IPS DF 6.9 (cell line): ENCODE measurements around the gene CPT1B.
"Not testable (repeated sequence)": the region's sequence is repeated elsewhere in the genome, so short reads cannot be mapped to it uniquely, and the experiment has no call there.

Experiments used
- DNase-seq: peaks from one replicate; pipeline ENCODE4 v3.0.0-alpha.2; 2013; ENCODE audit warnings: low read depth, low spot score
- H3K27ac ChIP-seq: one replicate; pipeline ENCODE4 v1.5.1; 2013; ENCODE audit warnings: low read length, control low read depth
- H3K27me3 ChIP-seq: 2 replicates; pipeline ENCODE4 v1.6.1; 2013; ENCODE audit warnings: mild to moderate bottlenecking, low read length; ENCODE audit not compliant: control insufficient read depth, insufficient read depth
- H3K36me3 ChIP-seq: 2 replicates; pipeline ENCODE4 v1.6.1; 2013; ENCODE audit warnings: low read length; ENCODE audit not compliant: control insufficient read depth, insufficient read depth
- H3K4me1 ChIP-seq: 2 replicates; pipeline ENCODE4 v1.6.1; 2013; ENCODE audit warnings: low read length; ENCODE audit not compliant: control insufficient read depth, insufficient read depth
- H3K4me3 ChIP-seq: 2 replicates; pipeline ENCODE4 v1.5.1; 2013; ENCODE audit warnings: mild to moderate bottlenecking, low read length
- H3K9me3 ChIP-seq: 2 replicates; pipeline ENCODE4 v1.6.1; 2013; ENCODE audit warnings: low read length, inconsistent platforms; ENCODE audit not compliant: control insufficient read depth, insufficient read depth
- WGBS: extraction: QIAGEN DNeasy Blood & Tissue Kit; methylation state at CpG from one replicate; pipeline ENCODE4 v1.1.7; 2013; ENCODE audit warnings: mixed read lengths, missing lambda C conversion rate; ENCODE audit not compliant: insufficient read length, insufficient coverage; 5-methylcytosine and 5-hydroxymethylcytosine counted together

Gene CPT1B

GRCh38 chr22:50522806-50523438, 55.3 kb downstream of the CPT1B start:
- H3K27ac ChIP-seq = no peak overlapping the region
- peaks cover 9% of the 10 kb centered on the region for H3K4me1 ChIP-seq
- H3K4me3 ChIP-seq = no peak overlapping the region
- no peak for DNase-seq
- H3K27me3 ChIP-seq = no peaks in the 10 kb centered on the region
- H3K36me3 ChIP-seq = peaks cover 31% of the 10 kb centered on the region
- WGBS = no CpG with 5 or more reads among the region's 22 CpGs
- no peaks in the 10 kb centered on the region for H3K9me3 ChIP-seq

DNA sequence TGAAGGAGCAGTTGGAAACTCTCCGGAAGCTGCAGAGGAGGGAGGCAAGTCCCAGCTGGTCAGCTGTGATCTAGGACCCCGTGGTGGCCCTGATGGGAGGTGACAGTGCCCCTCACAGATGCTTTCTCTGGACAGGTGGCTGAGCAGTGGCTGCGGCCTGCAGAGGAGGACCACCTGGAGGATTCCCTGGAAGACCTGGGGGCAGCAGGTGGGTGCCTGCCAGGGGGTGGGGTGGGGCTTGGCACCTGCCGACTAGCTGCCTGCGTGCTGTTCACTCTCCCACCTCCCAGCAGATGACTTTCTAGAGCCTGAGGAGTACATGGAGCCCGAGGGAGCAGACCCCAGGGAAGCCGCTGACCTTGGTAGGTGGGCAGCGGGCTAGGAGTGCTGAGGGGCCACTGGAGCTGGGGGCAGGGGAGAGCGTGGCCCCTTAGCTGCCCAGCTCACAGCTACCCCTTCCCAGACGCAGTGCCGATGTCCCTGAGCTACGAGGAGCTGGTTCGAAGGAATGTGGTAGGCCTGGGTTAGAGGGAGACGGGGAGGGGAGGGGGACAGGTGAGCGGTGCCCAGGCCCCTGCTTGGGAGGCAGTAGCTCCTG, 55.9 kb downstream of the CPT1B start:
- DNase-seq = no peak
- peaks cover 31% of the 10 kb centered on the region for H3K36me3 ChIP-seq
- no peak overlapping the region for H3K27ac ChIP-seq
- WGBS = no CpG with 5 or more reads among the region's 15 CpGs
- H3K4me3 ChIP-seq = no peak overlapping the region
- H3K27me3 ChIP-seq = no peaks in the 10 kb centered on the region
- H3K4me1 ChIP-seq = peaks cover 9% of the 10 kb centered on the region
- H3K9me3 ChIP-seq = no peaks in the 10 kb centered on the region

DNA sequence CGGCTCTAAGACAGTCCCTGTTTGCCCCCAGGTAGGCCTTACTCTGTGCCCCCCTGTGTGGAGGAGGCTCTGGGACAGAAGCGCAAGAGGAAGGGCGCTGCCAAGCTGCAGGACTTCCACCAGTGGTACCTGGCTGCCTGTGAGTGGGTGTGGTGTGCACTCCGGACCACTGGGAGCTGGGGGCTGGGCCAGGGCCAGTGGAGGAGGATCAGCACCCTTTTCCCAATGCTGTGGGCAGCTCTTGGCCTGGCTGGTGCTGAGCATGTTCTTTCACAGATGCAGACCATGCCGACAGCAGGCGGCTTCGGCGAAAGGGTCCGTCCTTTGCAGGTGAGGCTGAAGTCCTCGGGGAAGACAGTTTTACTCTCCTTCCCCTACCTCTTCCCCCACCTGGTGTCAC, 56.5 kb downstream of the CPT1B start:
- no peak overlapping the region for H3K27ac ChIP-seq
- no peaks in the 10 kb centered on the region for H3K27me3 ChIP-seq
- DNase-seq = no peak
- H3K4me3 ChIP-seq = no peak overlapping the region
- peaks cover 33% of the 10 kb centered on the region for H3K36me3 ChIP-seq
- WGBS = no CpG with 5 or more reads among the region's 10 CpGs
- H3K9me3 ChIP-seq = no peaks in the 10 kb centered on the region
- H3K4me1 ChIP-seq = peaks cover 5% of the 10 kb centered on the region

DNA sequence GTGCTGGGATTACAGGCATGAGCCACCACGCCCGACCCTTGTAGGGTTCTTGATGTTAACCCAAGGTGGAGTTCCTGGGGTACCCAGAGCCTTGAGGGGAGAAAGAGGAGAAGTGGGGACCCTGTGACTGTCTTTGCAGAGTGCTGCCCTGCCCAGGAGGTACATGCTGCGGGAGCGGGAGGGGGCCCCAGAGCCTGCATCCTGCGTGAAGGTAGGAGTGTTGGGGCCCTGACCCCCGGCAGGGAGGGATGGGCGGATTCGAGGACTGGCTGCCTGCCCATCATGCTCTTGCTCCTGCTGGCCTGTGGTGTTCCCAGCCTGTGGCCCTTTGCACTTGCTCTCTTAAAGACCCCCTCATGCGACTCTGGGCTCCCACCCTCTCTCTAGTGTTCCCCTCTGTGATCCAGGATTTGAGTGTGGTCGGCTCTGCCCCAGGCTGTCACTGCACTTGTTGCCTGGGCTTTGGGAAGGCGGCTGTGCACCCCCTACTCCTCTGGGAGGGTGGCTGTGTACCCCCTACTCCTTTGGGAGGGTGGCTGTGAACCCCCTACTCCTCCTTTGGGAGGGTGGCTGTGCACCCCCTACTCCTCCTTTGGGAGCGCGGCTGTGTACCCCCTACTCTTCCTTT, 57.3 kb downstream of the CPT1B start:
- H3K9me3 ChIP-seq = no peaks in the 10 kb centered on the region
- no peak for DNase-seq
- no peak overlapping the region for H3K27ac ChIP-seq
- H3K4me3 ChIP-seq = no peak overlapping the region
- peaks cover 34% of the 10 kb centered on the region for H3K36me3 ChIP-seq
- WGBS = no CpG with 5 or more reads among the region's 13 CpGs
- H3K27me3 ChIP-seq = no peaks in the 10 kb centered on the region
- H3K4me1 ChIP-seq = peaks cover 1% of the 10 kb centered on the region; the same call in 1 of the 2 replicates

GRCh38 chr22:50520184-50520583, 58.0 kb downstream of the CPT1B start:
- H3K4me1 ChIP-seq, H3K4me3 ChIP-seq, DNase-seq, H3K27me3 ChIP-seq, H3K9me3 ChIP-seq, H3K27ac ChIP-seq: not testable (repeated sequence)
- H3K36me3 ChIP-seq = peaks cover 34% of the 10 kb centered on the region
- WGBS = no CpG with 5 or more reads among the region's 8 CpGs

GRCh38 chr22:50519151-50519550, 59.1 kb downstream of the CPT1B start:
- Histone ChIP-seq H3K4me1 (no peaks in the 10 kb centered on the region; the same call in 1 of the 2 replicates), H3K4me3 (no peak overlapping the region), H3K36me3 (peaks cover 34% of the 10 kb centered on the region), H3K27me3 (no peaks in the 10 kb centered on the region), H3K27ac (no peak overlapping the region), H3K9me3 (no peaks in the 10 kb centered on the region)
- WGBS = no CpG with 5 or more reads among the region's 8 CpGs
- DNase-seq = no peak
